LNCaP clone FGC (cell line): ENCODE data around the gene MBD2.

Source experiments
- DNase-seq: peaks from one replicate; pipeline ENCODE4 v3.0.0-alpha.2; 2011; ENCODE audit warnings: low read depth
- H3K4me3 ChIP-seq: 2 replicates; pipeline ENCODE4 v1.5.1; 2011; ENCODE audit warnings: mild to moderate bottlenecking, low read depth, low read length, control low read depth
- TF ChIP-seq, protein P1 (sequence below): IDR thresholded peaks from 2 replicates; pipeline ENCODE4 v1.5.1; 2012; ENCODE audit warnings: mild to moderate bottlenecking; ENCODE audit not compliant: control insufficient read depth, insufficient read depth; ENCODE audit errors: extremely low read depth

The MBD2 gene

GRCh38 chr18:54154231-54154630 is 70.2 kb downstream of the MBD2 start:
- H3K4me3 ChIP-seq = no peak overlapping the region
- TF ChIP-seq, protein P1, sequence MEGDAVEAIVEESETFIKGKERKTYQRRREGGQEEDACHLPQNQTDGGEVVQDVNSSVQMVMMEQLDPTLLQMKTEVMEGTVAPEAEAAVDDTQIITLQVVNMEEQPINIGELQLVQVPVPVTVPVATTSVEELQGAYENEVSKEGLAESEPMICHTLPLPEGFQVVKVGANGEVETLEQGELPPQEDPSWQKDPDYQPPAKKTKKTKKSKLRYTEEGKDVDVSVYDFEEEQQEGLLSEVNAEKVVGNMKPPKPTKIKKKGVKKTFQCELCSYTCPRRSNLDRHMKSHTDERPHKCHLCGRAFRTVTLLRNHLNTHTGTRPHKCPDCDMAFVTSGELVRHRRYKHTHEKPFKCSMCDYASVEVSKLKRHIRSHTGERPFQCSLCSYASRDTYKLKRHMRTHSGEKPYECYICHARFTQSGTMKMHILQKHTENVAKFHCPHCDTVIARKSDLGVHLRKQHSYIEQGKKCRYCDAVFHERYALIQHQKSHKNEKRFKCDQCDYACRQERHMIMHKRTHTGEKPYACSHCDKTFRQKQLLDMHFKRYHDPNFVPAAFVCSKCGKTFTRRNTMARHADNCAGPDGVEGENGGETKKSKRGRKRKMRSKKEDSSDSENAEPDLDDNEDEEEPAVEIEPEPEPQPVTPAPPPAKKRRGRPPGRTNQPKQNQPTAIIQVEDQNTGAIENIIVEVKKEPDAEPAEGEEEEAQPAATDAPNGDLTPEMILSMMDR = no peak
- no peak for DNase-seq

GRCh38 chr18:54151376-54151775 is 73.1 kb downstream of the MBD2 start:
- H3K4me3 ChIP-seq = no peak overlapping the region
- TF ChIP-seq, protein P1 = no peak
- DNase-seq = peak; percentile 41

- TF ChIP-seq, protein P1 = no peak
- DNase-seq = no peak
- H3K4me3 ChIP-seq = no peak overlapping the region
Observed at GRCh38 chr18:54150226-54150625, 74.2 kb downstream of the MBD2 start.

DNA sequence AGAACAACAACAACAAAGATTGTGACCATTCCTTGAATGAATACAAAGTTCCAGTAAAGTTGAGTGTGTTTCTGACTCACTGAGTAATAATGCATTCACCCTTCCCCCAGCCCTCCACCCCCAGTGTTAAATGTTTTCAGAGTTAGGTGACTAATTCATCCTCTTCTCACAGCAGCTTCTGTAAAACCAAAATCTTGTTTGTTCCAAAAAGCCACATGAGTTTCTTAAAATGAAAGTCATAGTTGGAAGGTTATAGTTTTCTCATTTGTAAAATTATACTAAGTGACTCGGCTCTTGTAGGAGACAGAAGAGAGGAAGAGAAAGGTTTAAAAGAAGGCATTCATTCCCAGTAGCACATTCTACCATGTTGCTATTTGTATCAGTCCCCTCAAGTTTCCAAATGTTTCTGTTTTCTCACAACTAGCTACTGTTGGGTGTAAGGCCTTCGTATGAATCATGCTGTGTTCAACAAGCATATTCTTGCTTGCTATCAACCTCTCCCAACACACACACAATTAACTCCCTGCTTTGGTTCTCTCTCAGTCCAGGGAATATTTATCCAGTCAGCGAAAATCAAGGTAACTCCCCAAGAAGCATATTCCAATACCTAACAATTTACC is 75.3 kb downstream of the MBD2 start:
- TF ChIP-seq, protein P1 = no peak
- no peak overlapping the region for H3K4me3 ChIP-seq
- no peak for DNase-seq

GRCh38 chr18:54148678-54149077 is 75.8 kb downstream of the MBD2 start:
- no peak for DNase-seq
- H3K4me3 ChIP-seq = no peak overlapping the region
- TF ChIP-seq, protein P1 = no peak

GRCh38 chr18:54148151-54148550 is 76.3 kb downstream of the MBD2 start:
- TF ChIP-seq, protein P1 = no peak
- H3K4me3 ChIP-seq = no peak overlapping the region
- no peak for DNase-seq

DNA sequence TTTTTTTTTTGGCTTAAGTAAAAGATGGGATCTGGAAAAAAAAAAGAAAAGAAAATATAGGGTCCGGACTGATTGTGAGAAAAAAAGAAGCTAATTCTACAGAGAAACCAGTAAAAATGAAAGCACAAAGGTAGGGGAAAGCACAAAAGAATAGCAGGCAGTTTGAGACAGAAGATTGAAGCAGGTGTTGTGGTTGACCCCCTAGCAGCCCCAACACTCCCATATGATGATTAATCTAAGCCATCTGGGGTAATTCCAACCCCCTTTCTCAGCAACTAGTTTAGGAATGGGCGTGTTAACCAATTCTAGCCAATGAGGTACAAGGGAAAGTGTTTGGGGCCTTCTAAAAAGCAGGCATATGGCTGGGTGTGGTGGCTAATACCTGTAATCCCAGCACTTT is 77.0 kb downstream of the MBD2 start:
- no peak for DNase-seq
- H3K4me3 ChIP-seq = no peak overlapping the region

More for the DNA sequence above, 77.0 kb downstream of the MBD2 start:
- TF ChIP-seq, protein P1 = no peak
